Lower lobe of right lung (tissue), 2 donors: ENCODE measurements around the gene LDLRAD4. TPM values are rescaled to one million over a fixed set of nuclear protein-coding genes. Genes with fewer than 3 reads are reported as not detected.

Experiments
- ATAC-seq, 2 donors: fragments of 200-7000 bp; cut with Tn5 transposase; one replicate each; pipeline ENCODE4 v1.9.1; 2020 to 2022; ENCODE audit warnings: mild to moderate bottlenecking in 2 of 2, moderate library complexity in 2 of 2
- DNase-seq: peaks from one replicate; pipeline ENCODE4 v3.0.0-alpha.2; 2020
- H3K27ac ChIP-seq: fragments of 200-600 bp; one replicate; pipeline ENCODE4 v1.8.0; 2022
- H3K27me3 ChIP-seq: fragments of 200-600 bp; one replicate; pipeline ENCODE4 v1.8.0; 2022; ENCODE audit warnings: low read depth
- H3K36me3 ChIP-seq: fragments of 200-600 bp; one replicate; pipeline ENCODE4 v1.8.0; 2022; ENCODE audit warnings: mild to moderate bottlenecking
- H3K4me1 ChIP-seq: fragments of 200-600 bp; one replicate; pipeline ENCODE4 v1.8.0; 2022
- H3K4me3 ChIP-seq: fragments of 200-600 bp; one replicate; pipeline ENCODE4 v1.8.0; 2022; ENCODE audit warnings: mild to moderate bottlenecking
- H3K9me3 ChIP-seq: fragments of 200-600 bp; one replicate; pipeline ENCODE4 v1.8.0; 2022
- CTCF ChIP-seq: fragments of 200-600 bp; IDR thresholded peaks from one replicate; pipeline ENCODE4 v1.8.0; 2022; ENCODE audit warnings: antibody characterized with exemption, mild to moderate bottlenecking
- intact Hi-C: fragments of 100-400 bp; cut with DNase I; formaldehyde crosslinking; loops from one replicate; pipeline ENCODE4 v1.11.0; 2022
- total RNA-seq: library from RNA; stranded (reverse); fragmentation: NEBNext Ultra II Directional; extraction: Animal tissue kit (Norgen Biotek cat#: 25700); gene quantifications from one replicate; pipeline ENCODE4 v1.2.1, GENCODE V29; 2021
- donor health status: DM: no; HTN: yes; CAD: no; lungs with severe emphysema.

LDLRAD4 gene
- total RNA-seq, 1 donor from 2014 or later: 24.6 TPM

- H3K27me3 ChIP-seq: no peaks in the 10 kb centered on the region
- no peak overlapping the region for H3K27ac ChIP-seq
- no peaks in the 10 kb centered on the region for H3K4me1 ChIP-seq
- peaks cover 6% of the 10 kb centered on the region for H3K9me3 ChIP-seq
- ATAC-seq (no peak), DNase-seq (no peak)
- TF ChIP-seq CTCF: no peak
- no peaks in the 10 kb centered on the region for H3K36me3 ChIP-seq
- H3K4me3 ChIP-seq: no peak overlapping the region
- intact Hi-C loops: no loop called here
These were observed 294.9 kb downstream of the LDLRAD4 start for GRCh38 chr18:13513481-13513880.

GRCh38 chr18:13514558-13514957 is 296.0 kb downstream of the LDLRAD4 start:
- ATAC-seq: no peak
- no peak for TF ChIP-seq CTCF

GRCh38 chr18:13516855-13517254 is 298.3 kb downstream of the LDLRAD4 start:
- peaks cover 3% of the 10 kb centered on the region for H3K4me1 ChIP-seq
- H3K9me3 ChIP-seq: peaks cover 7% of the 10 kb centered on the region
- intact Hi-C loops: no loop called here
- ATAC-seq (no peak), DNase-seq (no peak)
- no peak overlapping the region for H3K27ac ChIP-seq
- H3K4me3 ChIP-seq: no peak overlapping the region
- H3K36me3 ChIP-seq: no peaks in the 10 kb centered on the region
- TF ChIP-seq CTCF: no peak
- H3K27me3 ChIP-seq: no peaks in the 10 kb centered on the region

More at GRCh38 chr18:13514558-13514957, 296.0 kb downstream of the LDLRAD4 start:
- DNase-seq: no peak
- H3K36me3 ChIP-seq: no peaks in the 10 kb centered on the region
- no peaks in the 10 kb centered on the region for H3K27me3 ChIP-seq
- peaks cover 7% of the 10 kb centered on the region for H3K9me3 ChIP-seq
- H3K4me1 ChIP-seq: no peaks in the 10 kb centered on the region
- H3K27ac ChIP-seq: no peak overlapping the region
- intact Hi-C loops: no loop called here
- no peak overlapping the region for H3K4me3 ChIP-seq

- no peaks in the 10 kb centered on the region for H3K27me3 ChIP-seq
- H3K36me3 ChIP-seq: no peaks in the 10 kb centered on the region
- peaks cover 3% of the 10 kb centered on the region for H3K4me1 ChIP-seq
- intact Hi-C loops: no loop called here
- no peak for TF ChIP-seq CTCF
- no peak overlapping the region for H3K27ac ChIP-seq
- no peak for DNase-seq
- H3K4me3 ChIP-seq: no peak overlapping the region
- peaks cover 7% of the 10 kb centered on the region for H3K9me3 ChIP-seq
- ATAC-seq: no peak
These were observed 298.8 kb downstream of the LDLRAD4 start for GRCh38 chr18:13517369-13517768.

- peaks cover 7% of the 10 kb centered on the region for H3K9me3 ChIP-seq
- intact Hi-C loops: no loop called here
- H3K27ac ChIP-seq: no peak overlapping the region
- DNase-seq (no peak), ATAC-seq (no peak)
- H3K4me1 ChIP-seq: peaks cover 3% of the 10 kb centered on the region
- H3K4me3 ChIP-seq: no peak overlapping the region
- no peak for TF ChIP-seq CTCF
- H3K36me3 ChIP-seq: no peaks in the 10 kb centered on the region
- no peaks in the 10 kb centered on the region for H3K27me3 ChIP-seq
These were observed 299.8 kb downstream of the LDLRAD4 start for GRCh38 chr18:13518382-13518781.

- Histone ChIP-seq H3K4me1 (peaks cover 3% of the 10 kb centered on the region), H3K36me3 (peaks cover 4% of the 10 kb centered on the region), H3K9me3 (peaks cover 7% of the 10 kb centered on the region), H3K4me3 (no peak overlapping the region), H3K27me3 (no peaks in the 10 kb centered on the region), H3K27ac (peak overlapping the region; percentile 64)
- DNase-seq (no peak), ATAC-seq (peak; percentile 37 to 53)
- intact Hi-C loops: no loop called here
- TF ChIP-seq CTCF: no peak
These were observed 301.7 kb downstream of the LDLRAD4 start for GRCh38 chr18:13520306-13520705.
